ENCODE results near the gene PPP1R14C.
"Not testable (repeated sequence)": the region's sequence is repeated elsewhere in the genome, so short reads cannot be mapped to it uniquely, and the experiment has no call there.

PPP1R14C gene

DNA sequence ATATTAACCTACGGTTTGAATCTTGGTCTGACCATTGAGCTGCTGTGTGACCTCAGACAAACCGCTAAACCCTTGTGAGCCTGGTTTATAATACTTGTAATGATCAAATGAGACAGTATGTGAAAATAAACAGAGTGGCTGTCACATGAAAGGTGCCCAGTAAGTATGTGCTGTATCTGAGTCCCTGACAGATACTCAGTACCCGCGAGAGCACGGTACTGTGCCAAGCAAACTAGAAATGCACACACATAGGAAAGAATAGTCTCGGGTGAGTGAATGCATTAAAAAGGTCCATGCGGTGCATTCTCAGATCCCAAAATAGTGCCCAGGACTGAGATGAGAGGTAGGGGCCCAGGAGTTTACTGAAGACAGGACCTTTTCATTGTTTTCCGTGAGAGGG lies 93.3 kb downstream of the PPP1R14C start:
- H3K27ac ChIP-seq (ENCODE audit: low read length), result no peak overlapping the region
- no peak overlapping the region for H3K9ac ChIP-seq (ENCODE audit: low read length in 2 of 2)
- H3K4me1 ChIP-seq (ENCODE audit: control insufficient read depth, insufficient read depth, low read length), result no peaks in the 10 kb centered on the region
- no peaks in the 10 kb centered on the region for H3K36me3 ChIP-seq (ENCODE audit: control insufficient read depth in 2 of 2, insufficient read depth in 2 of 2, low read length in 2 of 2)
- H3K27me3 ChIP-seq (ENCODE audit: control insufficient read depth in 1 of 2, insufficient read depth in 2 of 2, low read length in 2 of 2), result no peaks in the 10 kb centered on the region
- no peak overlapping the region for H3K4me3 ChIP-seq (ENCODE audit: low read length in 2 of 2)
- no peaks in the 10 kb centered on the region for H3K9me3 ChIP-seq (ENCODE audit: control insufficient read depth in 2 of 2, low read length in 2 of 2)

DNA sequence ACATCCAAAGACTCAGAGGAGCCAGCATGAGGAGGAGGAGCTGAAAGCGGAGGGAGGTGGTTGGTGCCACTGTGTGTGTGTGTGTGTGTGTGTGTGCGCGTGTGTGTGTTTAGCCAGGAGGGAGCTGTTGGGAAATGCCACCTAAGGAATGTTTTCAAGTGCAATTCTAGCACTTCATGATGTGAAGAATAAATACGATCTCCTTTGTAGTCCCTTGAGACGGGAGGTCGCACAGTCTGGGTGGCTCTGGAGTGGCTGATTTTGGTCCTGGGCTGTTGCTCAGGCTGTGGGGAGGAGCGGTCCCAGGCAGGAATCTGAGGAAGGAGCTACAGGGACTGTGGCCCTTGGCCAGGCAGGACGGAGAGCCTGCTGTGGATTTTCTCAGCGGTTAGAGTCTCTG lies 93.7 kb downstream of the PPP1R14C start:
- Histone ChIP-seq H3K4me3 (ENCODE audit: low read length in 2 of 2) (no peak overlapping the region), H3K27ac (ENCODE audit: low read length) (no peak overlapping the region), H3K36me3 (ENCODE audit: control insufficient read depth in 2 of 2, insufficient read depth in 2 of 2, low read length in 2 of 2) (no peaks in the 10 kb centered on the region), H3K9me3 (ENCODE audit: control insufficient read depth in 2 of 2, low read length in 2 of 2) (no peaks in the 10 kb centered on the region), H3K9ac (ENCODE audit: low read length in 2 of 2) (no peak overlapping the region), H3K4me1 (ENCODE audit: control insufficient read depth, insufficient read depth, low read length) (no peaks in the 10 kb centered on the region), H3K27me3 (ENCODE audit: control insufficient read depth in 1 of 2, insufficient read depth in 2 of 2, low read length in 2 of 2) (no peaks in the 10 kb centered on the region)

DNA sequence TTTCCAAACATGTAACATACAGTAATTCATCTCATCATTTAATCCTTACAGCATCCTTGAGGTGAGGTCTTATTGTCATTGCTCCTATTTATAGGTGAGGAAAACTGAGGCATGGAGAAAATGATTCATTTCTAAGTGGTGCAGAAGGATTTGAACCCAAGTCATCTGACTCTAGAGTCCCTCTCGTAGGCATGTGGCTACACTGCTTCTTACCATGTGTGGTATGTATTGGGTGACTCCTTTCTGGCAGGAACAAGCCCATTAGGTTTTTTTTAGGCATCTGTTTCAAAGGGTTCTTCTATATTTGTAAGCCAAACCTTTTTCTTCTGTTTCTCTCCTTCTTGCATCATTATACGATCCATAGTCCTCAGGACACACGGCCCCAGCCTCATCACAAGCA lies 94.8 kb downstream of the PPP1R14C start:
- Histone ChIP-seq H3K9ac (ENCODE audit: low read length in 2 of 2) (no peak overlapping the region), H3K36me3 (ENCODE audit: control insufficient read depth in 2 of 2, insufficient read depth in 2 of 2, low read length in 2 of 2) (no peaks in the 10 kb centered on the region), H3K27ac (ENCODE audit: low read length) (no peak overlapping the region)

DNA sequence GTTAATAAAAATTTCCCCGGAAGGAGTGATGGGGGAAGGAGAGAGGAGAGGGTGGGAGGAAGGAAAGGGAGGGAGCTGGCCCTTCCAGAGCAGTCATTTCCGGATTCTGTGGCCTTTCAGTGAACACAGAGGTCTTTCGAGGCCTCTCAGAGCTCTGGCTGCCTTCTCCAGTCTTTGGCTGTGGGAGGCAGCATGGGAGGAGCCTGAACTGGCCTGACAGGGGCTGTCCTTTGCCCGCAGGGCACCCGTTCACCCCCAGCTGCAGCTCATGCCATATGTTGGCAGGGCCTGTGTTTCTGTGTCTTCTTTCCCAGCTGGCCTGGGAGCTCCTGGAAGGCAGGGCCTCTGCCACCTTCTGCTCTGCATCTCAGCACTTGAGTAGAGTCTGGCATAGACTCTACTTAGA lies 95.5 kb downstream of the PPP1R14C start:
- no peaks in the 10 kb centered on the region for H3K27me3 ChIP-seq (ENCODE audit: control insufficient read depth in 1 of 2, insufficient read depth in 2 of 2, low read length in 2 of 2)
- H3K27ac ChIP-seq (ENCODE audit: low read length), result no peak overlapping the region
- no peak overlapping the region for H3K9ac ChIP-seq (ENCODE audit: low read length in 2 of 2)
- H3K36me3 ChIP-seq (ENCODE audit: control insufficient read depth in 2 of 2, insufficient read depth in 2 of 2, low read length in 2 of 2), result no peaks in the 10 kb centered on the region
- H3K4me1 ChIP-seq (ENCODE audit: control insufficient read depth, insufficient read depth, low read length), result no peaks in the 10 kb centered on the region
- no peaks in the 10 kb centered on the region for H3K9me3 ChIP-seq (ENCODE audit: control insufficient read depth in 2 of 2, low read length in 2 of 2)
- no peak overlapping the region for H3K4me3 ChIP-seq (ENCODE audit: low read length in 2 of 2)

More for the DNA sequence above, 94.8 kb downstream of the PPP1R14C start:
- Histone ChIP-seq H3K9me3 (ENCODE audit: control insufficient read depth in 2 of 2, low read length in 2 of 2) (no peaks in the 10 kb centered on the region), H3K4me1 (ENCODE audit: control insufficient read depth, insufficient read depth, low read length) (no peaks in the 10 kb centered on the region), H3K4me3 (ENCODE audit: low read length in 2 of 2) (no peak overlapping the region), H3K27me3 (ENCODE audit: control insufficient read depth in 1 of 2, insufficient read depth in 2 of 2, low read length in 2 of 2) (no peaks in the 10 kb centered on the region)

DNA sequence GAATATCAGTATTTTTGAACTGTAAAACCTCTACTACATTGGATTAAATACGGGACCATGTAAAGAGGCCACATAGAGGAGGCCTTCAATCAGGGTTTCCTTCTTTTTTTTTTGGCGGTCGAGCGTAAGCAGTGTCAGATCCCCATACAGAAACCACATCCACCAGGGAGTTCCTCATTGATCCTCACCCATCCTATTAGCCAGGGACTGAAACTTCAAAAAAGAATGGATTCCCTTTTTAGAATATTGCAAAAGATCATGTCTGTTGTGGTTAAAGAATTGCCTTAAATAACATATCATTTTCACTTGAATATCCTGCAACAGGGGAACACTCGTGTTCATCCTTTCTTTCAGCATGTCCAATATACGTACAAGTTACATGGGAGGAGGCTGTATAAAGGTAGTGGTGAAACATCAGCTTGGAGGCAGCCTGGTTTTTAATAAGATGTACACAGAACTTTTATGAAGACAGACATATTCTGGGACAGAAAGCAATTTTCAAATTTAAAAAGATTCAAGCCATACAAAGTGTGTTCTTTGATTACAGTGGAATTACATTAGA lies 96.1 kb downstream of the PPP1R14C start:
- no peaks in the 10 kb centered on the region for H3K27me3 ChIP-seq (ENCODE audit: control insufficient read depth in 1 of 2, insufficient read depth in 2 of 2, low read length in 2 of 2)
- H3K4me1 ChIP-seq (ENCODE audit: control insufficient read depth, insufficient read depth, low read length), result no peaks in the 10 kb centered on the region
- H3K36me3 ChIP-seq (ENCODE audit: control insufficient read depth in 2 of 2, insufficient read depth in 2 of 2, low read length in 2 of 2), result no peaks in the 10 kb centered on the region
- H3K27ac ChIP-seq (ENCODE audit: low read length), result no peak overlapping the region
- H3K9ac ChIP-seq (ENCODE audit: low read length in 2 of 2), result no peak overlapping the region
- no peaks in the 10 kb centered on the region for H3K9me3 ChIP-seq (ENCODE audit: control insufficient read depth in 2 of 2, low read length in 2 of 2)
- H3K4me3 ChIP-seq (ENCODE audit: low read length in 2 of 2), result no peak overlapping the region

DNA sequence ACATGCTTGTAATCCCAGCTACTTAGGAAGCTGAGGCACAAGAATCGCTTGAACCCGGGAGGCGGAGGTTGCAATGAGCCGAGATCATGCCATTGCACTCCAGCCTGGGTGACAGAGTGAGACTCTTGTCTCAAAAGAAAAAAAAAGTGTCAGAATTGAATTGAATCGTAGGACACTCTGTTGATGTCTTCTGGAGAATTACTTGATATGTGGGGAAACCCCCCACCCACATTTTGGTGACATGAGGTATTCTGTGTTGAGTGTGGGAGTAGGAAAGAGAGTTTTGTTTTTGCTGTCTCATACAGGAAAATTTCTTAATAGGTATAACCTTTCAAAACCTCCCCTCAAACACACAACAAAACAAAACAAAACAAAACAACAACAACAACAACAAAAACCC lies 98.9 kb downstream of the PPP1R14C start:
- not testable (repeated sequence) for H3K27ac ChIP-seq (ENCODE audit: low read length); H3K9me3 ChIP-seq (ENCODE audit: control insufficient read depth in 2 of 2, low read length in 2 of 2); H3K9ac ChIP-seq (ENCODE audit: low read length in 2 of 2); H3K27me3 ChIP-seq (ENCODE audit: control insufficient read depth in 1 of 2, insufficient read depth in 2 of 2, low read length in 2 of 2); H3K4me1 ChIP-seq (ENCODE audit: control insufficient read depth, insufficient read depth, low read length); H3K36me3 ChIP-seq (ENCODE audit: control insufficient read depth in 2 of 2, insufficient read depth in 2 of 2, low read length in 2 of 2); H3K4me3 ChIP-seq (ENCODE audit: low read length in 2 of 2)

DNA sequence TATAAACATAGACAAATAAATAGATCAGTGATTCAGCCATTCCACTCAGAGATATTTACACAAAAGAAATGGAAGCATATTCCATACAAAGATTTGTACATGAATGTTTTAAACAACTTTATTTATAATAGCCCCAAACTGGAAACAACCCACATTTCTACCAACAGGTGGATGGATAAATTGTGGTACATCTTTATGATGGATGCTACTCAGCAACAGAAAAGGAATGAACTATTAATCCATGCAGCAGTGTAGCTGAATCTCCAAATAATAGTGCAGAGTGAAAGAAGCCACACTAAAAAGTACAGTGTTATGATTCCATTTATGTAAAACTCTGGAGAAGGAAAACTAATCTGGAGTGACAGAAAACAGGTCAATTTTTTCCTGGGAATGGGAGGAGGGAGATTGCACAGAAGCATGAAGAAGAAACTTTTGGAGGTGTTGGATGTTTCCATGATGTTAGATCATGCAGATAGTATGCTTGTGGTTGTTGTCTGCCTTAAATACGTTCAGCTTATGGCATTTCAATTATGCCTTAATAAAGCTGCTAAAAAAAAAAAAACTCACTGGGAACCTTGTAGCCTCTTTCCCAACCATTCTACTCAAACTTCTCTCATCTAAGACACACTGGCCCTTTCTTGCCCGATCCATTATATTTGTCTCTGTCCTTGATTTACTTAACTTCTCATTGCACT lies 100.9 kb downstream of the PPP1R14C start:
- Histone ChIP-seq H3K27me3 (ENCODE audit: control insufficient read depth in 1 of 2, insufficient read depth in 2 of 2, low read length in 2 of 2) (no peaks in the 10 kb centered on the region), H3K9me3 (ENCODE audit: control insufficient read depth in 2 of 2, low read length in 2 of 2) (peaks cover 3 to 4% of the 10 kb centered on the region in 2 donors), H3K9ac (ENCODE audit: low read length in 2 of 2) (no peak overlapping the region), H3K4me3 (ENCODE audit: low read length in 2 of 2) (no peak overlapping the region), H3K27ac (ENCODE audit: low read length) (no peak overlapping the region), H3K4me1 (ENCODE audit: control insufficient read depth, insufficient read depth, low read length) (no peaks in the 10 kb centered on the region), H3K36me3 (ENCODE audit: control insufficient read depth in 2 of 2, insufficient read depth in 2 of 2, low read length in 2 of 2) (no peaks in the 10 kb centered on the region)

DNA sequence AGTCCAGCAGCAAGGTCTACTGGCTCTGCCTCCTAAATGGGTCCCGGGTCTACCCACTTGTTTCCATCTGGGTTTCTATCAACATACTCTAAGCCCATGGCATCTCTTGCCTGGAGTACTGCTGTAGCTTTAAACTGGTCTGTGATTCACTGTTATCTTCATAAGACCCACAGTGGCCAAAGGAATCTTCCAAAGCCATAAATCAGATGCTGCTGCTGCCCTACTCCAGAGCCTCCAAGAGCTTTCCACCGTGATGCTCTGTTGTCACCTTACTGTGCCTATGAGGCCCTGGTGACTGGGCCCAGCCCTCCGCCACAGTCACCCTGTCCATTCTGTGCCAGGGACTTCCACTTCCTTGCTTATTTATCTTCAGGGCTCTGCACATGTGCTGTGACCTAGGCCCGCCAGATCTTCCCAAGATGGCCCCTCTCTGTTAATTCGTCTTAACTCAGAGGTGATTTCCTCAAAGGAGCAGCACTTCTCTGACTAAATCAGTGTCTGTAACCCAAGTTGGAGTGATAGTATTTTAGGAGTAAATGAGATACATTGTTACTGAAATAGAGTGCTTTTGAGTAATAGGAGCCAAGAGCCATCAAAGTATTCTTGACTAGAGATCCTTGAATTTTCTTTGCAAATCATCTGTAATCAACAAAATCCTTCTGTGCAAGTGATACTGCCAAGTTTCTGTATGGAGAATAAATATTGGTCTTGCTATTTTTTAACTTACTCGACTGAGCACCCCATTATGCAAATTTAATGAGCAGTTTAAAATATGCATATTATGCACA lies 102.5 kb downstream of the PPP1R14C start:
- Histone ChIP-seq H3K27ac (ENCODE audit: low read length) (no peak overlapping the region), H3K4me3 (ENCODE audit: low read length in 2 of 2) (no peak overlapping the region), H3K9ac (ENCODE audit: low read length in 2 of 2) (no peak overlapping the region), H3K27me3 (ENCODE audit: control insufficient read depth in 1 of 2, insufficient read depth in 2 of 2, low read length in 2 of 2) (no peaks in the 10 kb centered on the region), H3K9me3 (ENCODE audit: control insufficient read depth in 2 of 2, low read length in 2 of 2) (peaks cover 3 to 4% of the 10 kb centered on the region in 2 donors), H3K36me3 (ENCODE audit: control insufficient read depth in 2 of 2, insufficient read depth in 2 of 2, low read length in 2 of 2) (no peaks in the 10 kb centered on the region), H3K4me1 (ENCODE audit: control insufficient read depth, insufficient read depth, low read length) (no peaks in the 10 kb centered on the region)

DNA sequence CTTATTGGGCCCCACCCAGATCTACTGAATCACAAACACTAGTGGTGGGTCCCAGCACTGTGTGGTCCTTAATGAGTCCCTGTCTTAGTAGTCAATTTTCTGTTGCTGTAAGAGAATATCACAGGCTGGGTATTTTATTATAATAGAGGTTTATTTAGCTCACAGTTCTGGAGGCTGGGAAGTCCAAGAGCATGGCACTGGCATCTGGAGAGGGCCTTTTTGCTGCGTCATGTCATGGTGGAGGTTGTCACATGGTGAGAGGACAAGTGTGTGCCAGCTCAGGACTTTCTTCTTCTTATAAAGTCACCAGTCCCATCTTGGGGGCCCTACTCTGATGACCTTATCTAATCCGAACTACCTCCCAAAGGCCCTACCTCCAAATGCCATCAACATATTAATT lies 105.0 kb downstream of the PPP1R14C start:
- Histone ChIP-seq H3K4me1 (ENCODE audit: control insufficient read depth, insufficient read depth, low read length) (no peaks in the 10 kb centered on the region), H3K27ac (ENCODE audit: low read length) (no peak overlapping the region), H3K9me3 (ENCODE audit: control insufficient read depth in 2 of 2, low read length in 2 of 2) (peaks cover 3 to 4% of the 10 kb centered on the region in 2 donors), H3K4me3 (ENCODE audit: low read length in 2 of 2) (no peak overlapping the region), H3K36me3 (ENCODE audit: control insufficient read depth in 2 of 2, insufficient read depth in 2 of 2, low read length in 2 of 2) (no peaks in the 10 kb centered on the region), H3K27me3 (ENCODE audit: control insufficient read depth in 1 of 2, insufficient read depth in 2 of 2, low read length in 2 of 2) (no peaks in the 10 kb centered on the region), H3K9ac (ENCODE audit: low read length in 2 of 2) (no peak overlapping the region)

DNA sequence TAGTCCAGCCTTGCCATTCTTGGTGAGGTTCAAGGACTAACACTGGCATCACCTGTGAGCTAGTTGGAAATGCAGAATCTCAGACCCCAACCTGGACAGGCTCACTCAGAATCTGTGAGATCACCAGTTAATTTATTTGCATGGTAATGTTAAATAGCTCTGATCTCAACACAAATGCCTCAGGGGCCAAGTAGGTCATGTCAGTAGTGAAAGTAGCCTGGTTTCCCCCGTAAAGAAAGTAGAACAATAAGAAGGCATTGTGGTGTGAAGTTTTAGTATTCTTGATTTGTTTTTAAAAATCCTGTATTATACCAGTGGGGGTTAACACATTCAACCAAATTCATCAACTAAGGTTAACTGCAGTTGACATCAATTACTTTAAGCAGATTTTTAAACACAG lies 105.5 kb downstream of the PPP1R14C start:
- H3K36me3 ChIP-seq (ENCODE audit: control insufficient read depth in 2 of 2, insufficient read depth in 2 of 2, low read length in 2 of 2), result no peaks in the 10 kb centered on the region
- H3K27ac ChIP-seq (ENCODE audit: low read length), result no peak overlapping the region
- no peaks in the 10 kb centered on the region for H3K4me1 ChIP-seq (ENCODE audit: control insufficient read depth, insufficient read depth, low read length)
- H3K4me3 ChIP-seq (ENCODE audit: low read length in 2 of 2), result no peak overlapping the region
- no peaks in the 10 kb centered on the region for H3K27me3 ChIP-seq (ENCODE audit: control insufficient read depth in 1 of 2, insufficient read depth in 2 of 2, low read length in 2 of 2)
- no peak overlapping the region for H3K9ac ChIP-seq (ENCODE audit: low read length in 2 of 2)
- peaks cover 3 to 4% of the 10 kb centered on the region in 2 donors for H3K9me3 ChIP-seq (ENCODE audit: control insufficient read depth in 2 of 2, low read length in 2 of 2)

DNA sequence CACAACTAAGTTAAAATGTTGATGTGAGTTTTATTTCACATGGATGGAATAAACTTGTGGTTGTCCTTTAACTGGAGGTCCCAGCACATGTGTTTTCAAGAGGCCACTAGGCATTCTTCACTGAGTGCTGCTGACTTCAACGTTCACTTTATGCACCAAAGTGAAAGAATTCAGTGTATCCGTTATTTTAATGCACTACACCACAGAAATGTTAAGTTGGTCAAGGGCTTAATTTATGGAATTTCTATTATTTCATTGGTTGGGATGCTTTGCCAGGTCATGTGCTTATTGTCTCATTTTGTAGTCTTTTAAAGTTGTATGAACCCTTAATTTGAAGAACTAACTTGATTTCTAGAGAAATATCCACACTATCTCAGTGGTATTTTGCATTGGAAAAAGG lies 106.4 kb downstream of the PPP1R14C start:
- Histone ChIP-seq H3K4me3 (ENCODE audit: low read length in 2 of 2) (no peak overlapping the region), H3K9ac (ENCODE audit: low read length in 2 of 2) (no peak overlapping the region), H3K27ac (ENCODE audit: low read length) (no peak overlapping the region), H3K36me3 (ENCODE audit: control insufficient read depth in 2 of 2, insufficient read depth in 2 of 2, low read length in 2 of 2) (no peaks in the 10 kb centered on the region), H3K27me3 (ENCODE audit: control insufficient read depth in 1 of 2, insufficient read depth in 2 of 2, low read length in 2 of 2) (no peaks in the 10 kb centered on the region), H3K9me3 (ENCODE audit: control insufficient read depth in 2 of 2, low read length in 2 of 2) (peaks cover 3 to 4% of the 10 kb centered on the region in 2 donors), H3K4me1 (ENCODE audit: control insufficient read depth, insufficient read depth, low read length) (no peaks in the 10 kb centered on the region)

Data from stomach smooth muscle (tissue), 2 donors.